K562 (cell line): ENCODE results near the gene GRIK5. TPM values are rescaled to one million over a fixed set of nuclear protein-coding genes. Genes with fewer than 3 reads are reported as not detected.

Source experiments
- ATAC-seq: fragments of 200-7000 bp; cut with Tn5 transposase; 3 replicates; pipeline ENCODE4 v1.9.1; 2020; ENCODE audit warnings: moderate library complexity
- BruUV-seq: library from RNA; stranded (reverse); fragments of 400-500 nt; replicated peaks from 2 replicates; lab custom pipeline; 2021; lab: Mats Ljungman, UMichigan
- CTCF ChIA-PET: fragments of 300-600 bp; formaldehyde crosslinking; extraction: SDS; loops from one replicate; lab custom pipeline; 2021; ENCODE audit warnings: low intra/inter-chr PET ratio; lab: Yijun Ruan, JAX
- POLR2A ChIA-PET: fragments of 300-600, 350-650 bp; sonication (Branson Sonifier 250); formaldehyde crosslinking; extraction: SDS; loops from one replicate; lab custom pipeline; 2021; ENCODE audit warnings: antibody characterized with exemption, inconsistent platforms; lab: Yijun Ruan, JAX
- DNase-seq, 4 experiments: peaks; one replicate each; pipeline versions ENCODE4 v3.0.0 to v3.0.0-alpha.2; 2011 to 2018; ENCODE audit warnings: low spot score in 3 of 4, mixed read lengths in 3 of 4; ENCODE audit errors: extremely low read depth in 1 of 4
- FAIRE-seq: peaks from 2 replicates; lab custom pipeline; 2011; peaks lifted over from hg19 to GRCh38; lab: Jason Lieb, UNC
- H2AFZ ChIP-seq: 2 replicates; pipeline ENCODE4 v1.6.0; 2011; ENCODE audit warnings: low read depth, low read length, control low read depth, inconsistent platforms
- H3K27ac ChIP-seq: fragments of 200-600 bp; 3 replicates; pipeline ENCODE4 v1.8.0; 2011; ENCODE audit warnings: low read depth, mild to moderate bottlenecking, control low read depth, inconsistent platforms, low read length, moderate library complexity, mixed read lengths; ENCODE audit errors: extremely low read depth
- H3K27me3 ChIP-seq, 2 experiments: fragments of 300-600 bp in 1 of 2; 2 replicates in 1 of 2; 3 replicates in 1 of 2; pipeline versions ENCODE4 v1.6.0 to v1.8.0; 2011; ENCODE audit warnings: inconsistent platforms in 2 of 2, low read length in 2 of 2, mild to moderate bottlenecking in 1 of 2, mixed read lengths in 1 of 2, moderate library complexity in 1 of 2; ENCODE audit not compliant: control insufficient read depth in 2 of 2, insufficient read depth in 2 of 2
- H3K36me3 ChIP-seq: fragments of 300-600 bp; 3 replicates; pipeline ENCODE4 v1.8.0; 2011; ENCODE audit warnings: mild to moderate bottlenecking, low read length, inconsistent platforms; ENCODE audit not compliant: control insufficient read depth, insufficient read depth
- H3K4me1 ChIP-seq, 2 experiments: fragments of 200-600 bp in 1 of 2; replicated peaks in 1 of 2; 2 replicates in 1 of 2; 3 replicates in 1 of 2; pipeline versions ENCODE4 v1.5.1 to v1.8.0; 2011; ENCODE audit warnings: inconsistent platforms in 2 of 2, low read length in 2 of 2, mild to moderate bottlenecking in 1 of 2, mixed read lengths in 1 of 2, moderate library complexity in 1 of 2; ENCODE audit not compliant: control insufficient read depth in 2 of 2, insufficient read depth in 2 of 2
- H3K4me2 ChIP-seq: 2 replicates; pipeline ENCODE4 v1.6.1; 2011; ENCODE audit warnings: low read length, control low read depth, inconsistent platforms, mixed read lengths; ENCODE audit not compliant: insufficient read depth
- H3K4me3 ChIP-seq: fragments of 200-600 bp; sonication (generic), shearing (Covaris generic); 2 replicates; pipeline ENCODE4 v1.5.1; 2016; ENCODE audit warnings: control low read depth, inconsistent platforms
- H3K79me2 ChIP-seq: fragments of 200-600 bp; 3 replicates; pipeline ENCODE4 v1.8.0; 2011; ENCODE audit warnings: low read length, inconsistent platforms; ENCODE audit not compliant: control insufficient read depth, insufficient read depth
- H3K9ac ChIP-seq, 2 experiments: 2 replicates each; pipeline versions ENCODE4 v1.6.0 to v1.6.1; 2011; ENCODE audit warnings: low read depth in 2 of 2, low read length in 2 of 2, control low read depth in 1 of 2, inconsistent platforms in 1 of 2, mild to moderate bottlenecking in 1 of 2, mixed read lengths in 1 of 2; ENCODE audit not compliant: insufficient read depth in 1 of 2
- H3K9me1 ChIP-seq: one replicate; pipeline ENCODE4 v1.6.0; 2011; ENCODE audit warnings: inconsistent platforms, mild to moderate bottlenecking, low read length, moderate library complexity; ENCODE audit not compliant: control insufficient read depth, insufficient read depth
- H3K9me3 ChIP-seq: replicated peaks from 2 replicates; pipeline ENCODE4 v1.5.1; 2011; ENCODE audit warnings: low read depth, low read length, inconsistent platforms; ENCODE audit not compliant: control insufficient read depth, insufficient read depth
- H4K20me1 ChIP-seq: replicated peaks from 2 replicates; pipeline ENCODE4 v1.6.1; 2011; ENCODE audit warnings: low read length, inconsistent platforms, mixed read lengths; ENCODE audit not compliant: control insufficient read depth, insufficient read depth
- CBX3 ChIP-seq, 2 experiments: IDR thresholded peaks; 1 replicate in 1 of 2; 2 replicates in 1 of 2; pipeline ENCODE4 v1.6.1; 2012; ENCODE audit warnings: inconsistent platforms in 2 of 2, low read length in 2 of 2, borderline replicate concordance in 1 of 2, control low read depth in 1 of 2
- CXXC5 ChIP-seq: fragments of 250-450 bp; sonication (Bioruptor Pico); IDR thresholded peaks from 2 replicates; pipeline ENCODE4 v1.8.0; 2022; ENCODE audit warnings: inconsistent platforms, mild to moderate bottlenecking, moderate library complexity
- KAT8 ChIP-seq: fragments of 450-650 bp; IDR thresholded peaks from 2 replicates; pipeline ENCODE4 v1.6.1; 2016; ENCODE audit warnings: low read depth, mild to moderate bottlenecking
- KDM2B ChIP-seq: fragments of 250-450 bp; sonication (Bioruptor Pico); IDR thresholded peaks from 2 replicates; pipeline ENCODE4 v1.8.0; 2021; ENCODE audit warnings: mild to moderate bottlenecking, moderate library complexity
- KDM4B ChIP-seq, 2 experiments: fragments of 450-650 bp in 1 of 2; sonication (generic) in 1 of 2; IDR thresholded peaks; 2 replicates each; pipeline ENCODE4 v1.6.1; 2016 to 2017; ENCODE audit warnings: borderline replicate concordance in 2 of 2, antibody characterized with exemption in 1 of 2, low read depth in 1 of 2, mild to moderate bottlenecking in 1 of 2
- MAZ ChIP-seq, 2 experiments: fragments of 450-650 bp in 1 of 2; sonication (generic) in 1 of 2; formaldehyde crosslinking; IDR thresholded peaks in 1 of 2; conservative IDR thresholded peaks in 1 of 2; 2 replicates each; pipeline versions ENCODE4 v1.4.0 to v1.5.0; 2020; ENCODE audit warnings: mild to moderate bottlenecking in 1 of 2, missing genetic modification reagents in 1 of 2
- RFX1 ChIP-seq: fragments of 450-650 bp; IDR thresholded peaks from 2 replicates; pipeline ENCODE4 v1.6.1; 2016; ENCODE audit warnings: mild to moderate bottlenecking, moderate library complexity
- ZNF445 ChIP-seq: fragments of 250-450 bp; sonication (Bioruptor Pico); IDR thresholded peaks from 2 replicates; pipeline ENCODE4 v1.4.0; 2020; ENCODE audit warnings: low read depth, mild to moderate bottlenecking, moderate library complexity
- WGBS: fragments of 100-300 bp; shearing (Covaris generic); methylation state at CpG from one replicate; pipeline ENCODE4 v1.1.6; 2016; ENCODE audit warnings: low coverage, mixed read lengths; ENCODE audit not compliant: insufficient coverage; ENCODE audit errors: missing lambda C conversion rate; 5-methylcytosine and 5-hydroxymethylcytosine counted together
- in situ Hi-C: fragments of 300-500 bp; cut with MboI; formaldehyde crosslinking; loops from 4 replicates; pipeline ENCODE4 v1.15.0; 2018; ENCODE audit warnings: inconsistent platforms, mixed read lengths
- intact Hi-C: fragments of 100-400 bp; cut with micrococcal nuclease; formaldehyde crosslinking; loops from 2 replicates; pipeline ENCODE4 v1.14.2; 2022
- polyA plus RNA-seq, 8 experiments: library from polyadenylated mRNA; depleted of rRNA in 4 of 8; stranded (reverse) in 5 of 8; unstranded in 3 of 8; fragments of >200 nt; fragmentation: Nextera tagmentation in 2 of 8; fragmentation: Illumina TruSeq in 1 of 8; extraction: Ambion mirVana in 2 of 8; extraction: Trizol in 1 of 8; gene quantifications; 2 replicates each; pipeline versions ENCODE4 v1.2.1 to v1.2.3, GENCODE V29; 2011 to 2014; ENCODE audit warnings: inconsistent platforms in 1 of 8, missing spikeins in 1 of 8
- total RNA-seq, 7 experiments: library from RNA; depleted of rRNA in 6 of 7; stranded (reverse); fragments of >200 nt in 6 of 7; fragmentation: Illumina TruSeq in 2 of 7; extraction: Trizol in 2 of 7; gene quantifications; 2 replicates each; pipeline versions ENCODE4 v1.2.1 to v1.2.3, GENCODE V29; 2011 to 2021; ENCODE audit warnings: low replicate concordance in 1 of 7
- TF ChIP-seq, protein P1 (sequence below): fragments of 250-450 bp; sonication (Bioruptor Pico); IDR thresholded peaks from 2 replicates; pipeline ENCODE4 v1.5.0; 2020; ENCODE audit warnings: mild to moderate bottlenecking
- TF ChIP-seq, protein P2 (sequence below): sonication (generic); formaldehyde crosslinking; IDR thresholded peaks from 2 replicates; pipeline ENCODE4 v1.9.0; 2022; ENCODE audit warnings: mild to moderate bottlenecking, missing genetic modification reagents
- TF ChIP-seq, protein P3 (sequence below): sonication (generic); formaldehyde crosslinking; IDR thresholded peaks from 2 replicates; pipeline ENCODE4 v1.8.0; 2022; ENCODE audit warnings: missing genetic modification reagents, mild to moderate bottlenecking, borderline replicate concordance

The GRIK5 gene
- total and polyA plus RNA-seq, 9 of the 15 experiments (the other 6 are each of a cell fraction or from before 2014, with no cell fraction given), result 0.04 to 0.55 (median 0.27) TPM; not detected in 2

DNA sequence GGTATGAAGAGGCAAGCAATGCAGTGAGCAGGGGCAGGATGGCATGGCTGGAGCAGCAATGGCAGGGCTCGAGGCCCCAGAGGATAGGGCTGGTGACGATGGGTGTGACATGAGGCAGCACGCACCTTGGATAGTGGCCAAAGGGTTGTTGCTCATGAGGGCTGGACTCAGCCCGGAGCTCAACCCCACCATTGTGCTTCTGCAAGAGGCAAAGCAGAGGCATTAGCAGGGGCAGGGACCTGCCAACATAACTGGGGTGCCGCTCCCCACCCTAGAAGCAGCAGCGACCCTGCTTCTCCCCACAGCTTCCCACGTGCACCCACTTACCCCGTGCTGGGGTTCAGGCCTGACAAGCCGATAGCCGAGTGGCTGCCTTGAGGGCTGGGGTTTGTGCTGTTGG lies 21.7 kb upstream of the GRIK5 start (continued):
- TF ChIP-seq, protein P1, sequence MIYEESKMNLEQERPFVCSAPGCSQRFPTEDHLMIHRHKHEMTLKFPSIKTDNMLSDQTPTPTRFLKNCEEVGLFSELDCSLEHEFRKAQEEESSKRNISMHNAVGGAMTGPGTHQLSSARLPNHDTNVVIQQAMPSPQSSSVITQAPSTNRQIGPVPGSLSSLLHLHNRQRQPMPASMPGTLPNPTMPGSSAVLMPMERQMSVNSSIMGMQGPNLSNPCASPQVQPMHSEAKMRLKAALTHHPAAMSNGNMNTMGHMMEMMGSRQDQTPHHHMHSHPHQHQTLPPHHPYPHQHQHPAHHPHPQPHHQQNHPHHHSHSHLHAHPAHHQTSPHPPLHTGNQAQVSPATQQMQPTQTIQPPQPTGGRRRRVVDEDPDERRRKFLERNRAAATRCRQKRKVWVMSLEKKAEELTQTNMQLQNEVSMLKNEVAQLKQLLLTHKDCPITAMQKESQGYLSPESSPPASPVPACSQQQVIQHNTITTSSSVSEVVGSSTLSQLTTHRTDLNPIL (CRISPR knock-in tag), result no peak
- TF ChIP-seq, protein P2, sequence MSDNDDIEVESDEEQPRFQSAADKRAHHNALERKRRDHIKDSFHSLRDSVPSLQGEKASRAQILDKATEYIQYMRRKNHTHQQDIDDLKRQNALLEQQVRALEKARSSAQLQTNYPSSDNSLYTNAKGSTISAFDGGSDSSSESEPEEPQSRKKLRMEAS (CRISPR knock-in tag), result peak; percentile 75
- TF ChIP-seq MAZ (CRISPR knock-in tag; conservative IDR thresholded peaks at IDR 0.05 in 1 of 2, IDR thresholded peaks at IDR 0.05 in 1 of 2), result 0 out of 4 replicates have a peak, but pooled peaks of 1 of the 2 experiments have one; percentile 23
- TF ChIP-seq KDM2B, result no peak
- TF ChIP-seq KDM4B (IDR thresholded peaks at IDR 0.05; ENCODE audit: borderline replicate concordance in 2 of 2, low read depth in 1 of 2), result no peak
- no peak for TF ChIP-seq RFX1
- TF ChIP-seq CBX3 (IDR thresholded peaks at IDR 0.05; ENCODE audit: borderline replicate concordance in 1 of 2, low read length in 2 of 2), result peak in 1 of 2 experiments; percentile 26; a peak in 1 of 3 replicates
- TF ChIP-seq CXXC5 (CRISPR knock-in tag), result no peak
- TF ChIP-seq, all 486 proteins: peak for 12

DNA sequence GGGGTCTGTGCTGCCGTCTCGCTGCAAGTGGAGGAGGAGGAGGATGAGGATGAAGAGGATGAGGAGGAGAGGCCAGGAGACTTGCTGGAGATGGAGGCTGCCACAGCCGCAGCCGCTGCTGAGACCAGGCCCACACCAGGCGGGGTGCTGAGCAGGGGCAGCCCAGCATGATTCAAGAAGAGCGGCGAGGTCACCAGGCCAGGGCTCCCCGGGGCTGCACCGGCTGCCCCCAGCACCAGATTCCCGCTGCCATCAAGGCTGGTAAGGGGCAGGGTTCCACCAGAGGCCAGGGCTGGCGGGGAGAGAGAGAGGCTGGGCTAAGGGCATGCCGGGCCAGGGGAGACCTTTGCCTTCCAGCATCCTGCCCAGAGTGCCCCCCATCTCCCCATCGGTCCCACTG lies 21.3 kb upstream of the GRIK5 start:
- ChIA-PET CTCF (no interaction called here), POLR2A (interaction anchor here (1.2 kb wide), 1 partner anchor 93 kb away, joined by 3 read pairs; no protein-coding TSS in a partner anchor)
- in situ Hi-C loops (no loop called here), intact Hi-C loops (no loop called here)
- no peak overlapping the region for H3K4me3 ChIP-seq
- peak overlapping the region in 1 of 2 experiments; percentile 80; a peak in 2 of 4 replicates for H3K9ac ChIP-seq
- peaks cover 7 to 34% of the 10 kb centered on the region in 2 experiments; a peak in 4 of 5 replicates for H3K4me1 ChIP-seq
- no peaks in the 10 kb centered on the region for H4K20me1 ChIP-seq
- no peaks in the 10 kb centered on the region for H3K9me1 ChIP-seq
- no peak overlapping the region for H3K4me2 ChIP-seq
- BruUV-seq, result no TSS peak
- H3K27ac ChIP-seq, result no peak overlapping the region
- 49% methylated on average over 7 of the region's 13 CpGs for WGBS
- FAIRE-seq (no peak), DNase-seq (no peak), ATAC-seq (no peak)
- no peaks in the 10 kb centered on the region for H3K79me2 ChIP-seq
- no peak overlapping the region for H2AFZ ChIP-seq
- H3K9me3 ChIP-seq, result no peaks in the 10 kb centered on the region
- H3K36me3 ChIP-seq, result no peaks in the 10 kb centered on the region
- peaks cover 0 to 18% of the 10 kb centered on the region in 2 experiments; a peak in 3 of 5 replicates for H3K27me3 ChIP-seq
- TF ChIP-seq, protein P3, sequence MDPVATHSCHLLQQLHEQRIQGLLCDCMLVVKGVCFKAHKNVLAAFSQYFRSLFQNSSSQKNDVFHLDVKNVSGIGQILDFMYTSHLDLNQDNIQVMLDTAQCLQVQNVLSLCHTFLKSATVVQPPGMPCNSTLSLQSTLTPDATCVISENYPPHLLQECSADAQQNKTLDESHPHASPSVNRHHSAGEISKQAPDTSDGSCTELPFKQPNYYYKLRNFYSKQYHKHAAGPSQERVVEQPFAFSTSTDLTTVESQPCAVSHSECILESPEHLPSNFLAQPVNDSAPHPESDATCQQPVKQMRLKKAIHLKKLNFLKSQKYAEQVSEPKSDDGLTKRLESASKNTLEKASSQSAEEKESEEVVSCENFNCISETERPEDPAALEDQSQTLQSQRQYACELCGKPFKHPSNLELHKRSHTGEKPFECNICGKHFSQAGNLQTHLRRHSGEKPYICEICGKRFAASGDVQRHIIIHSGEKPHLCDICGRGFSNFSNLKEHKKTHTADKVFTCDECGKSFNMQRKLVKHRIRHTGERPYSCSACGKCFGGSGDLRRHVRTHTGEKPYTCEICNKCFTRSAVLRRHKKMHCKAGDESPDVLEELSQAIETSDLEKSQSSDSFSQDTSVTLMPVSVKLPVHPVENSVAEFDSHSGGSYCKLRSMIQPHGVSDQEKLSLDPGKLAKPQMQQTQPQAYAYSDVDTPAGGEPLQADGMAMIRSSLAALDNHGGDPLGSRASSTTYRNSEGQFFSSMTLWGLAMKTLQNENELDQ (CRISPR knock-in tag), result no peak
- no peak for TF ChIP-seq ZNF445 (CRISPR knock-in tag)
- no peak for TF ChIP-seq KAT8
